Adrenal gland (tissue), 12 donors: ENCODE measurements around the gene DCAF6. TPM values are rescaled to one million over a fixed set of nuclear protein-coding genes. Genes with fewer than 3 reads are reported as not detected.

Source experiments
- DNase-seq, 7 donors: peaks; one replicate each; pipeline ENCODE4 v3.0.0-alpha.2; 2019 to 2020
- H3K27ac ChIP-seq, 5 donors: fragments of 200-600 bp; sonication (generic) in 4 of 5; 1 replicate in 3 of 5; 2 replicates in 2 of 5; pipeline versions ENCODE4 v1.5.1 to v1.8.0; 2016 to 2020; ENCODE audit warnings: mild to moderate bottlenecking in 1 of 5
- H3K27me3 ChIP-seq: fragments of 200-600 bp; 2 replicates; pipeline ENCODE4 v1.8.0; 2021
- H3K36me3 ChIP-seq, 2 donors: fragments of 200-600 bp; replicated peaks in 1 of 2; 1 replicate in 1 of 2; 2 replicates in 1 of 2; pipeline versions ENCODE4 v1.5.1 to v1.8.0; 2018 to 2022
- H3K4me1 ChIP-seq, 2 donors: fragments of 200-600 bp; replicated peaks in 1 of 2; 1 replicate in 1 of 2; 2 replicates in 1 of 2; pipeline versions ENCODE4 v1.5.1 to v1.8.0; 2018 to 2021
- H3K4me3 ChIP-seq, 4 donors: fragments of 200-600 bp; sonication (generic) in 3 of 4; one replicate each; pipeline ENCODE4 v1.5.1; 2016 to 2018
- H3K9me3 ChIP-seq, 3 donors: fragments of 200-600 bp; sonication (generic) in 1 of 3; replicated peaks in 1 of 3; 1 replicate in 2 of 3; 2 replicates in 1 of 3; pipeline versions ENCODE4 v1.5.1 to v1.8.0; 2016 to 2021
- POLR2A ChIP-seq, 2 donors: fragments of 450-650 bp; IDR thresholded peaks; one replicate each; pipeline ENCODE4 v1.6.1; 2017; ENCODE audit warnings: antibody characterized with exemption in 2 of 2, mild to moderate bottlenecking in 2 of 2, moderate library complexity in 1 of 2
- WGBS, 4 donors: extraction: QIAGEN DNeasy Blood & Tissue Kit in 2 of 4; methylation state at CpG; one replicate each; pipeline versions ENCODE4 v1.1.5 to v1.1.7; 2013 to 2017; 5-methylcytosine and 5-hydroxymethylcytosine counted together
- intact Hi-C, 2 donors: fragments of 100-400 bp; cut with DNase I; formaldehyde crosslinking; loops; one replicate each; pipeline versions ENCODE4 v1.14.1 to v1.15.0; 2022 to 2023
- polyA plus RNA-seq, 3 donors: library from polyadenylated mRNA; stranded (reverse); fragments of 200-250 nt in 2 of 3; fragments of 350-450 nt in 1 of 3; fragmentation: Illumina TruSeq in 1 of 3; extraction: RNeasy Lipid Tissue Mini Kit (QIAGEN cat#74804) in 1 of 3; gene quantifications; one replicate each; pipeline ENCODE4 v1.2.3, GENCODE V29; 2013 to 2014
- total RNA-seq, 9 donors: library from RNA; depleted of rRNA in 4 of 9; stranded (reverse); fragments of >200 nt in 4 of 9; fragments of 120-200 nt in 1 of 9; fragmentation: NEBNext Ultra II Directional in 1 of 9; extraction: Animal tissue kit (Norgen Biotek cat#: 25700) in 1 of 9; gene quantifications; one replicate each; pipeline versions ENCODE4 v1.1.0 to v1.2.4, GENCODE V29; 2013 to 2023
- TF ChIP-seq, protein P1 (sequence below), 6 experiments: fragments of 450-650 bp in 4 of 6; fragments of 200-600 bp in 2 of 6; sonication (generic) in 1 of 6; IDR thresholded peaks; 1 replicate in 5 of 6; 2 replicates in 1 of 6; pipeline versions ENCODE4 v1.5.1 to v1.8.0; 2016 to 2021; ENCODE audit warnings: antibody characterized with exemption in 6 of 6, mild to moderate bottlenecking in 2 of 6, moderate library complexity in 1 of 6
- donor health status: healthy with polysubstance abuse.
- donor health status: Bipolar disorder and iron deficiency.
- donor health status: DM: yes; HTN: yes; CAD: no.
- donor health status: DM: no; HTN: no; CAD: no.
- donor health status: DM: no; HTN: no; CAD: no.
- donor health status: DM: yes; HTN: yes; CAD: no.

The DCAF6 gene
- total and polyA plus RNA-seq, 12 donors = 46.4 to 160 (median 90.5) TPM

DNA sequence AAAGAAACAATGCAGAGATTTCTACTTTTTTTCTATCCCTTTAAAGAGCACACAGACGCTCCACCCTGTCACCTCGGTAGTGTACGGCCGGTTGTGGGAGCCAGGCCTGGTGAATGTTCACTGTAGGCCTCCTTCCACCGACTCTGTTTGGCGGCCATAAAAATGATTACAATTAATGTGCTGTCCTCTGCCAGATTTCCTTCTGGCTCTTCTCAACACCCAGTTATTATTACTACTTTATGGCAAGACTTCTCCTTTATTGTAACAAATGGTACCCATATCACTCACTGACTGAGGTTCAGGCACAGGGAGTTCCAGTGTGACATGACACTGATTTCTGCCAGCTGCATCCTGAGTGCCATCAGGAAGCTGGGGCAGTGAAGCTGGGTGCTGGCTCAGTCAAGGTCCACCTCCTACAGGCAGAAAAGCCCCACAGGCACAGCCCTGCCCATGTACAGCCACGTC lies 162.9 kb downstream of the DCAF6 start:
- H3K9me3 ChIP-seq = no peaks in the 10 kb centered on the region
- 78 to 84% (median 82%) methylated on average over 7 of the region's 7 CpGs for WGBS, 4 donors
- TF ChIP-seq POLR2A (IDR thresholded peaks at IDR 0.05) = no peak
- TF ChIP-seq, protein P1, sequence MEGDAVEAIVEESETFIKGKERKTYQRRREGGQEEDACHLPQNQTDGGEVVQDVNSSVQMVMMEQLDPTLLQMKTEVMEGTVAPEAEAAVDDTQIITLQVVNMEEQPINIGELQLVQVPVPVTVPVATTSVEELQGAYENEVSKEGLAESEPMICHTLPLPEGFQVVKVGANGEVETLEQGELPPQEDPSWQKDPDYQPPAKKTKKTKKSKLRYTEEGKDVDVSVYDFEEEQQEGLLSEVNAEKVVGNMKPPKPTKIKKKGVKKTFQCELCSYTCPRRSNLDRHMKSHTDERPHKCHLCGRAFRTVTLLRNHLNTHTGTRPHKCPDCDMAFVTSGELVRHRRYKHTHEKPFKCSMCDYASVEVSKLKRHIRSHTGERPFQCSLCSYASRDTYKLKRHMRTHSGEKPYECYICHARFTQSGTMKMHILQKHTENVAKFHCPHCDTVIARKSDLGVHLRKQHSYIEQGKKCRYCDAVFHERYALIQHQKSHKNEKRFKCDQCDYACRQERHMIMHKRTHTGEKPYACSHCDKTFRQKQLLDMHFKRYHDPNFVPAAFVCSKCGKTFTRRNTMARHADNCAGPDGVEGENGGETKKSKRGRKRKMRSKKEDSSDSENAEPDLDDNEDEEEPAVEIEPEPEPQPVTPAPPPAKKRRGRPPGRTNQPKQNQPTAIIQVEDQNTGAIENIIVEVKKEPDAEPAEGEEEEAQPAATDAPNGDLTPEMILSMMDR (IDR thresholded peaks at IDR 0.05) = no peak
- H3K4me1 ChIP-seq = no peaks in the 10 kb centered on the region
- intact Hi-C loops = no loop called here
- H3K4me3 ChIP-seq = no peak overlapping the region
- DNase-seq = peak in 1 of 7 donors; percentile 46
- no peaks in the 10 kb centered on the region for H3K36me3 ChIP-seq
- no peaks in the 10 kb centered on the region for H3K27me3 ChIP-seq
- H3K27ac ChIP-seq = no peak overlapping the region

GRCh38 chr1:168100315-168101002 lies 164.0 kb downstream of the DCAF6 start:
- no peak overlapping the region for H3K27ac ChIP-seq
- WGBS, 4 donors = 92 to 93% (median 92%) methylated on average over 7 of the region's 7 CpGs

DNA sequence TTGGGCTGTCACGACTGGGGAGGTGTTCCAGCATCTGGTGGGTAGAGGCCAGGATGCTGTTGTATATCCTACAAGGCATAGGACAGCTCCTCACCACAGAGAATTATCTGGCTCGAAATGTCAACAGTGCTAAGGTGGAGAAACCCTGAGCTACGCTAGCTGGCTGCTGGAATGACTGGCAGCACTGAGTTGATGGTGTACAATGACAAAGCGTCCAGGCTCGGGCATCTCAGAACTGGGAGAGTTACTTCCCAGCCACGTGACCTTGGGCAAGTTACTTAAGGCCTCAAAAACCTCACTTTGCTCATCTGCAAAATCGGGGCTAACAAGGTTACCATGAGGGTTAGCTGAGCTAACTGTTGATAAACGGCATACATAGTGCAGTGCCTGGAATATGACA lies 164.9 kb downstream of the DCAF6 start:
- no peak for DNase-seq
- TF ChIP-seq, protein P1 (IDR thresholded peaks at IDR 0.05) = no peak
- no peak for TF ChIP-seq POLR2A (IDR thresholded peaks at IDR 0.05)
- H3K27me3 ChIP-seq = no peaks in the 10 kb centered on the region
- no peaks in the 10 kb centered on the region for H3K4me1 ChIP-seq
- WGBS, 4 donors = 88 to 91% (median 89%) methylated on average over 8 of the region's 8 CpGs
- H3K36me3 ChIP-seq = no peaks in the 10 kb centered on the region
- H3K9me3 ChIP-seq = no peaks in the 10 kb centered on the region
- no peak overlapping the region for H3K27ac ChIP-seq
- intact Hi-C loops = no loop called here
- no peak overlapping the region for H3K4me3 ChIP-seq

More at GRCh38 chr1:168100315-168101002, 164.0 kb downstream of the DCAF6 start:
- TF ChIP-seq POLR2A (IDR thresholded peaks at IDR 0.05) = no peak
- TF ChIP-seq, protein P1 (IDR thresholded peaks at IDR 0.05) = no peak
- DNase-seq = peak in 1 of 7 donors; percentile 27
- Histone ChIP-seq H3K9me3 (no peaks in the 10 kb centered on the region), H3K27me3 (no peaks in the 10 kb centered on the region), H3K4me3 (no peak overlapping the region), H3K4me1 (no peaks in the 10 kb centered on the region), H3K36me3 (no peaks in the 10 kb centered on the region)
- intact Hi-C loops = no loop called here

DNA sequence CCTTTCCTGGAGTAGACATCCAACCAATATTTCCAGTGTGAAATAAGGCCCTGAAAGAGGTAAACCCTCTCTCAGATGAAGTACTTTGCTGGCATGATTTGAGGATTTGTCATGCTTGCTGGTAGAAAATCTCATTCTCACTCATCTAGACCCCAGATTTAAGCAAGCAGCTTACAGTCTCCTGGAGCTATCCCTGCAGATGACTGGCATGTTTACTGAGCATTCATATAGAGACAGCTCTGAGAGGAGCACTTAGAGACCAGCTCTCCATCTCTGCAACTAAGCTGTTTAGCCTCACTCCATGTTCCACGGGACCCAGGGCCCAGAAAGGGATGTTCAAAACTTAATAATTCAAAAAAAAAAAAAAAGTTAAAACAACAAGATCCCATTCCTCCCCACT lies 166.0 kb downstream of the DCAF6 start:
- no peak overlapping the region for H3K27ac ChIP-seq
- no peak for TF ChIP-seq POLR2A (IDR thresholded peaks at IDR 0.05)
- TF ChIP-seq, protein P1 (IDR thresholded peaks at IDR 0.05) = no peak
- no peak for DNase-seq
- no peaks in the 10 kb centered on the region for H3K27me3 ChIP-seq
- 79 to 94% (median 87%) methylated on average over 1 of the region's 1 CpG for WGBS, 4 donors
- no peaks in the 10 kb centered on the region for H3K9me3 ChIP-seq
- no peak overlapping the region for H3K4me3 ChIP-seq
- H3K36me3 ChIP-seq = no peaks in the 10 kb centered on the region
- H3K4me1 ChIP-seq = no peaks in the 10 kb centered on the region
- intact Hi-C loops = no loop called here
